Smooth muscle cell (in vitro differentiated cells): ENCODE results near the gene FAHD1. TPM values are rescaled to one million over a fixed set of nuclear protein-coding genes. Genes with fewer than 3 reads are reported as not detected.

Experiments used
- DNase-seq: peaks from one replicate; lab custom pipeline; 2025; ENCODE audit not compliant: unreplicated experiment; lab: John Stamatoyannopoulos, UW
- H2AFZ ChIP-seq: fragments of 200-600 bp; sonication (generic); 2 replicates; pipeline ENCODE4 v1.6.0; 2016; ENCODE audit warnings: antibody characterized with exemption, low read depth, mild to moderate bottlenecking
- H3F3A ChIP-seq: fragments of 200-600 bp; sonication (generic); 2 replicates; pipeline ENCODE4 v1.6.0; 2017; ENCODE audit warnings: antibody characterized with exemption, low read depth
- H3K27ac ChIP-seq: fragments of 200-600 bp; sonication (generic); 2 replicates; pipeline ENCODE4 v1.5.1; 2016; ENCODE audit warnings: low read depth, mild to moderate bottlenecking
- H3K27me3 ChIP-seq: fragments of 200-600 bp; sonication (generic); 2 replicates; pipeline ENCODE4 v1.6.1; 2016; ENCODE audit warnings: low read depth, mild to moderate bottlenecking
- H3K36me3 ChIP-seq: fragments of 200-600 bp; sonication (generic); 2 replicates; pipeline ENCODE4 v1.5.1; 2016; ENCODE audit warnings: low read depth
- H3K4me1 ChIP-seq: fragments of 200-600 bp; sonication (generic); 2 replicates; pipeline ENCODE4 v1.5.1; 2016; ENCODE audit warnings: low read depth
- H3K4me2 ChIP-seq: fragments of 200-600 bp; sonication (generic); 2 replicates; pipeline ENCODE4 v1.6.0; 2016; ENCODE audit warnings: mild to moderate bottlenecking
- H3K4me3 ChIP-seq: fragments of 200-600 bp; sonication (generic); 2 replicates; pipeline ENCODE4 v1.5.1; 2016; ENCODE audit warnings: mild to moderate bottlenecking
- H3K79me2 ChIP-seq: fragments of 200-600 bp; sonication (generic); 2 replicates; pipeline ENCODE4 v1.6.0; 2016; ENCODE audit warnings: low read depth, mild to moderate bottlenecking
- H3K9ac ChIP-seq: fragments of 200-600 bp; sonication (generic); 2 replicates; pipeline ENCODE4 v1.6.0; 2016; ENCODE audit warnings: low read depth
- H3K9me3 ChIP-seq: fragments of 200-600 bp; sonication (generic); replicated peaks from 2 replicates; pipeline ENCODE4 v1.5.1; 2016; ENCODE audit warnings: low read depth
- H4K20me1 ChIP-seq: fragments of 200-600 bp; sonication (generic); 2 replicates; pipeline ENCODE4 v1.6.0; 2016; ENCODE audit warnings: low read depth
- WGBS: methylation state at CpG from one replicate; pipeline ENCODE4 v1.1.7; 2016; ENCODE audit warnings: low lambda C conversion rate; 5-methylcytosine and 5-hydroxymethylcytosine counted together
- polyA plus RNA-seq: library from polyadenylated mRNA; unstranded; fragments of >200 nt; fragmentation: Nextera tagmentation; extraction: Ambion mirVana; gene quantifications from 2 replicates; pipeline ENCODE4 v1.2.1, GENCODE V29; 2016
- total RNA-seq: library from RNA; depleted of rRNA; stranded (reverse); fragments of >200 nt; gene quantifications from 2 replicates; pipeline ENCODE4 v1.2.3, GENCODE V29; 2014
- TF ChIP-seq, protein P1 (sequence below): fragments of 200-600 bp; sonication (generic); IDR thresholded peaks from 2 replicates; pipeline ENCODE4 v1.5.1; 2017; ENCODE audit warnings: borderline replicate concordance, mild to moderate bottlenecking, antibody characterized with exemption; ENCODE audit not compliant: insufficient read depth, poor library complexity, severe bottlenecking

FAHD1 gene
- total and polyA plus RNA-seq, 2 experiments from 2014 or later, result 32.4 TPM

DNA sequence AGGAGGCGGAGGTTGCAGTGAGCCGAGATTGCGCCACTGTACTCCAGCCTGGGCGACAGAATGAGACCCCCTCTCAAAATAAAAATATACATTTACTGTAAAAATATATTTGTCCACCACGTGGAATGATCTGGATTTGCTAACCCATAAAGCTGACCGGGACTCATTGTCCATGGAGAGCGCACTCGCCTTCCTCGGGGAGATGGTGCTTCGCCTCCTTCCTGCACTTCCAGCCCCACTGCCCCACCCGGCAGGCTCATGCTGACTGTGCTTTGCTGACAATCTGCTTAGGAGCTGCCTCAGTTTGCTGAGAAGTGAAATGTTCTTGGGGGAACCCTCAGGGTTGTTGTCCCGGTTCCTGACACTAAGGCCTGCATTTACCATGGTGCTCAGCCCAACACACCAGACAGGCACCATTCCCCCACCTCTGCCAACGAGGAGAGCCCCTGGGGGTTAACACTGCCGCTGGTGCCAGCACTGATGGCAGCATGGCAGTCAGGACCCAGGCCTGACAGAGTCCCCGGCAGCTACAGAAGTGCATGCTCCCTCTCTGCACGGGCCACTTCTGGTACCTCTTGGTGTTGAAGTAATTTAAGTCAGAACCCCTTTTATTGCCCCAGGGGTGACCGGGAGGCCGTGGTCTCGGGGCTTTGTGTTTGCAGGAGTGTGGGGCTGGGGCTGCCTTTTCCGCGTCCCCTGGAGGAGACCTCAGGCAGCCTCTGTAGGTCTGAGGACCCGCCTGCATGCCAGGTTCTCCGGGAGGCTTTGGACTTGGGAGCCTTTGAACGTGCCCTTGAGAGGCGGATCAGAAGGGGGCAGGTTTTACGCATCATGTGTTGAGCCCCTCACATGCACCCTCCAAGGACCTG lies 41.8 kb upstream of the FAHD1 start:
- Histone ChIP-seq H2AFZ (no peak overlapping the region), H3K27me3 (no peaks in the 10 kb centered on the region), H3K4me1 (peaks cover 4% of the 10 kb centered on the region), H4K20me1 (peaks cover 56% of the 10 kb centered on the region), H3K79me2 (peaks cover 45% of the 10 kb centered on the region), H3K4me3 (no peak overlapping the region), H3K9me3 (no peaks in the 10 kb centered on the region), H3K9ac (no peak overlapping the region), H3K27ac (no peak overlapping the region), H3F3A (peaks cover 7% of the 10 kb centered on the region), H3K4me2 (no peak overlapping the region), H3K36me3 (no peaks in the 10 kb centered on the region)
- TF ChIP-seq, protein P1, sequence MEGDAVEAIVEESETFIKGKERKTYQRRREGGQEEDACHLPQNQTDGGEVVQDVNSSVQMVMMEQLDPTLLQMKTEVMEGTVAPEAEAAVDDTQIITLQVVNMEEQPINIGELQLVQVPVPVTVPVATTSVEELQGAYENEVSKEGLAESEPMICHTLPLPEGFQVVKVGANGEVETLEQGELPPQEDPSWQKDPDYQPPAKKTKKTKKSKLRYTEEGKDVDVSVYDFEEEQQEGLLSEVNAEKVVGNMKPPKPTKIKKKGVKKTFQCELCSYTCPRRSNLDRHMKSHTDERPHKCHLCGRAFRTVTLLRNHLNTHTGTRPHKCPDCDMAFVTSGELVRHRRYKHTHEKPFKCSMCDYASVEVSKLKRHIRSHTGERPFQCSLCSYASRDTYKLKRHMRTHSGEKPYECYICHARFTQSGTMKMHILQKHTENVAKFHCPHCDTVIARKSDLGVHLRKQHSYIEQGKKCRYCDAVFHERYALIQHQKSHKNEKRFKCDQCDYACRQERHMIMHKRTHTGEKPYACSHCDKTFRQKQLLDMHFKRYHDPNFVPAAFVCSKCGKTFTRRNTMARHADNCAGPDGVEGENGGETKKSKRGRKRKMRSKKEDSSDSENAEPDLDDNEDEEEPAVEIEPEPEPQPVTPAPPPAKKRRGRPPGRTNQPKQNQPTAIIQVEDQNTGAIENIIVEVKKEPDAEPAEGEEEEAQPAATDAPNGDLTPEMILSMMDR, result no peak
- no peak for DNase-seq
- 94% methylated on average over 26 of the region's 26 CpGs for WGBS

DNA sequence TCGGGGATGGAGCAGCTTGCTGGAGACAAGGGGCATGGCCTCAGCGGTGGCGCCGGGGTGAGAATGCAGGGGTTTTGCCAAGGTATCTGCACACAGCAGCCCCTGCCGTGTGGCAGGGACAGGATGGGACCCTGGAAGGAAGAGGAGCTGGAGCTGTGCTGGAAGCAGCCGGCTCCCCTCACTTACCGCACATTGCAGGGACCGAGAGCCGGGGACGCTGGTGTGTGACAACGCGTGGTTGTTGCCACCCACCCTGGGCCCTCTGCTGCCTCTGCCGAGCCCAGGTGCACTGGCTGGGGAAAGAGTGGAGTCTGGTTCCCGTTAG lies 41.2 kb upstream of the FAHD1 start:
- peaks cover 43% of the 10 kb centered on the region for H3K79me2 ChIP-seq
- H3K4me2 ChIP-seq, result no peak overlapping the region
- no peaks in the 10 kb centered on the region for H3K27me3 ChIP-seq
- no peak overlapping the region for H2AFZ ChIP-seq
- 100% methylated on average over 13 of the region's 14 CpGs for WGBS
- H3K9ac ChIP-seq, result no peak overlapping the region
- H3K36me3 ChIP-seq, result no peaks in the 10 kb centered on the region
- H3K9me3 ChIP-seq, result no peaks in the 10 kb centered on the region
- H3F3A ChIP-seq, result peaks cover 5% of the 10 kb centered on the region
- DNase-seq, result no peak
- peaks cover 52% of the 10 kb centered on the region for H4K20me1 ChIP-seq
- H3K4me1 ChIP-seq, result peaks cover 4% of the 10 kb centered on the region
- no peak overlapping the region for H3K4me3 ChIP-seq
- no peak overlapping the region for H3K27ac ChIP-seq
- TF ChIP-seq, protein P1, result no peak

DNA sequence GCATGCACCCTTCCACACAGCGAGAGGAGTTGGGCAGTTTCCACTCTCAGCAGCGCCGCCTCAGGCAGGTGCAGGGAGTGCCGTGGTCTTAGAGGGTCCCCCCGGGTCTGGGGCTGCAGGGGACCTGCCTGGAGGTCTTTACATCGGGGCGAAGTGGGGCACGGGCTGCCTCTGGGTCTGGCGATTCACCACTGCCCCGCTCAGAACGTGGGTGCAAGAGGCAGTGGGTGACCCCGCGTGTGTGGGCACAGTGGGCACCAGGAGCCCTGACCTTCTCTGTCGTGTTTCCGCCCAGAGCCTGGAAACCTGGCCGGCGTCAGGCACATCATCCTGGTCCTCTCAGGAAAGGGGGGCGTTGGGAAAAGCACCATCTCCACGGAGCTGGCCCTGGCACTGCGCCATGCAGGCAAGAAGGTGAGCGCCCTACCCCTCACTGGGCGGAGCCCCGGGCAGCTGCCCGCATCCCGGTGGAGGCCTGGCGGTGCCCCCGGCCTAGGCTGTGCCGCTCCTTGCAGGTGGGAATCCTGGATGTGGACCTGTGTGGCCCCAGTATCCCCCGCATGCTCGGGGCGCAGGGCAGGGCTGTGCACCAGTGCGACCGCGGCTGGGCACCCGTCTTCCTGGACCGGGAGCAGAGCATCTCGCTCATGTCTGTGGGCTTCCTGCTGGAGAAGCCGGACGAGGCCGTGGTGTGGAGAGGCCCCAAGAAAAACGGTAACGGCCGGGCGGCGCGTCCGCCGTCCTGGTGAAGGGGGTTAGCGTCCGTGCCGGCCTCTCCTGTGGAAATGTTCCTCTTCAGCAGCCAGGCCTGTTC lies 40.6 kb upstream of the FAHD1 start:
- peaks cover 1% of the 10 kb centered on the region for H3K4me1 ChIP-seq
- H3K36me3 ChIP-seq, result no peaks in the 10 kb centered on the region
- peaks cover 45% of the 10 kb centered on the region for H4K20me1 ChIP-seq
- no peaks in the 10 kb centered on the region for H3K9me3 ChIP-seq
- no peak overlapping the region for H3K27ac ChIP-seq
- H3K9ac ChIP-seq, result no peak overlapping the region
- H3F3A ChIP-seq, result no peaks in the 10 kb centered on the region
- H3K79me2 ChIP-seq, result peaks cover 40% of the 10 kb centered on the region
- H3K27me3 ChIP-seq, result no peaks in the 10 kb centered on the region
- no peak for DNase-seq
- H3K4me2 ChIP-seq, result no peak overlapping the region
- TF ChIP-seq, protein P1, result no peak
- H3K4me3 ChIP-seq, result no peak overlapping the region
- H2AFZ ChIP-seq, result no peak overlapping the region
- 97% methylated on average over 48 of the region's 51 CpGs for WGBS
